GM21447 (cell line): ENCODE results near the gene E4F1.

Experiments used
- ATAC-seq: cut with Tn5 transposase; IDR thresholded peaks from one replicate; pipeline ENCODE4 v1.9.1; 2021; ENCODE audit not compliant: unreplicated experiment

The E4F1 gene

GRCh38 chr16:2223221-2223941, at the start of gene E4F1:
E4F1 (plus strand) TSS chr16:2223591; CDS start chr16:2223614, 23 bp downstream.
- peak; percentile 92 for ATAC-seq

GRCh38 chr16:2173916-2174315, 49.5 kb upstream of the E4F1 start:
- no peak for ATAC-seq

- no peak for ATAC-seq
Observed at GRCh38 chr16:2174396-2175131, 48.8 kb upstream of the E4F1 start.

GRCh38 chr16:2175454-2175853, 47.9 kb upstream of the E4F1 start:
- ATAC-seq = no peak

- no peak for ATAC-seq
Observed at GRCh38 chr16:2176047-2176446, 47.3 kb upstream of the E4F1 start.

- ATAC-seq = no peak
Observed at GRCh38 chr16:2177101-2177500, 46.3 kb upstream of the E4F1 start.

GRCh38 chr16:2177561-2177960, 45.8 kb upstream of the E4F1 start:
- ATAC-seq = no peak

GRCh38 chr16:2178321-2179106, 44.9 kb upstream of the E4F1 start:
- ATAC-seq = no peak

- no peak for ATAC-seq
Observed at GRCh38 chr16:2179107-2179501, 44.3 kb upstream of the E4F1 start.

GRCh38 chr16:2179576-2179975, 43.8 kb upstream of the E4F1 start:
- ATAC-seq = no peak

- no peak for ATAC-seq
Observed at GRCh38 chr16:2180461-2180860, 42.9 kb upstream of the E4F1 start.

- ATAC-seq = no peak
Observed at GRCh38 chr16:2180962-2181923, 42.1 kb upstream of the E4F1 start.

- no peak for ATAC-seq
Observed at GRCh38 chr16:2181952-2182351, 41.4 kb upstream of the E4F1 start.

- no peak for ATAC-seq
Observed at GRCh38 chr16:2183671-2184070, 39.7 kb upstream of the E4F1 start.

GRCh38 chr16:2184346-2184745, 39.0 kb upstream of the E4F1 start:
- no peak for ATAC-seq

- no peak for ATAC-seq
Observed at GRCh38 chr16:2184962-2185361, 38.4 kb upstream of the E4F1 start.

GRCh38 chr16:2186064-2186463, 37.3 kb upstream of the E4F1 start:
- no peak for ATAC-seq

- no peak for ATAC-seq
Observed at GRCh38 chr16:2186505-2186904, 36.9 kb upstream of the E4F1 start.

GRCh38 chr16:2187212-2187611, 36.2 kb upstream of the E4F1 start:
- no peak for ATAC-seq

GRCh38 chr16:2188395-2188794, 35.0 kb upstream of the E4F1 start:
- ATAC-seq = no peak
